LNCaP clone FGC (cell line): ENCODE measurements around the gene COMMD7.

Source experiments
- DNase-seq: peaks from one replicate; pipeline ENCODE4 v3.0.0-alpha.2; 2011; ENCODE audit warnings: low read depth
- H3K4me3 ChIP-seq: 2 replicates; pipeline ENCODE4 v1.5.1; 2011; ENCODE audit warnings: mild to moderate bottlenecking, low read depth, low read length, control low read depth
- TF ChIP-seq, protein P1 (sequence below): IDR thresholded peaks from 2 replicates; pipeline ENCODE4 v1.5.1; 2012; ENCODE audit warnings: mild to moderate bottlenecking; ENCODE audit not compliant: control insufficient read depth, insufficient read depth; ENCODE audit errors: extremely low read depth

Gene COMMD7

DNA sequence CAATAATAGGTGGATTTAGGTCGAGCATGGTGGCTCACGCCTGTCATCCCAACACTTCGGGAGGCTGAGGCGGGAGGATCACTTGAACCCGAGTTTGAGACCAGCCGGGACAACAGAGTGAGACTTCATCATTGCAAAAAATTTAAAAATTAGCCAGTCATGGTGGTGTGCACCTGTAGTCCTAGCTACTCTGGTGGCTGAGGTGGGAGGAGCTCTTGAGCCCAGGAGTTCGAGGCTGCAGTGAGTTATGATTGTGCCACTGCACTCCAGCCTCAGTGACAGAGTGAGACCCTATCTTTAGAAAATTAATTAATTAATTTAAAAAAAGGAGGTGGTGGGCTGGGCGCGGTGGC is 56.1 kb downstream of the COMMD7 start:
- TF ChIP-seq, protein P1, sequence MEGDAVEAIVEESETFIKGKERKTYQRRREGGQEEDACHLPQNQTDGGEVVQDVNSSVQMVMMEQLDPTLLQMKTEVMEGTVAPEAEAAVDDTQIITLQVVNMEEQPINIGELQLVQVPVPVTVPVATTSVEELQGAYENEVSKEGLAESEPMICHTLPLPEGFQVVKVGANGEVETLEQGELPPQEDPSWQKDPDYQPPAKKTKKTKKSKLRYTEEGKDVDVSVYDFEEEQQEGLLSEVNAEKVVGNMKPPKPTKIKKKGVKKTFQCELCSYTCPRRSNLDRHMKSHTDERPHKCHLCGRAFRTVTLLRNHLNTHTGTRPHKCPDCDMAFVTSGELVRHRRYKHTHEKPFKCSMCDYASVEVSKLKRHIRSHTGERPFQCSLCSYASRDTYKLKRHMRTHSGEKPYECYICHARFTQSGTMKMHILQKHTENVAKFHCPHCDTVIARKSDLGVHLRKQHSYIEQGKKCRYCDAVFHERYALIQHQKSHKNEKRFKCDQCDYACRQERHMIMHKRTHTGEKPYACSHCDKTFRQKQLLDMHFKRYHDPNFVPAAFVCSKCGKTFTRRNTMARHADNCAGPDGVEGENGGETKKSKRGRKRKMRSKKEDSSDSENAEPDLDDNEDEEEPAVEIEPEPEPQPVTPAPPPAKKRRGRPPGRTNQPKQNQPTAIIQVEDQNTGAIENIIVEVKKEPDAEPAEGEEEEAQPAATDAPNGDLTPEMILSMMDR, result no peak
- H3K4me3 ChIP-seq, result no peak overlapping the region
- no peak for DNase-seq

DNA sequence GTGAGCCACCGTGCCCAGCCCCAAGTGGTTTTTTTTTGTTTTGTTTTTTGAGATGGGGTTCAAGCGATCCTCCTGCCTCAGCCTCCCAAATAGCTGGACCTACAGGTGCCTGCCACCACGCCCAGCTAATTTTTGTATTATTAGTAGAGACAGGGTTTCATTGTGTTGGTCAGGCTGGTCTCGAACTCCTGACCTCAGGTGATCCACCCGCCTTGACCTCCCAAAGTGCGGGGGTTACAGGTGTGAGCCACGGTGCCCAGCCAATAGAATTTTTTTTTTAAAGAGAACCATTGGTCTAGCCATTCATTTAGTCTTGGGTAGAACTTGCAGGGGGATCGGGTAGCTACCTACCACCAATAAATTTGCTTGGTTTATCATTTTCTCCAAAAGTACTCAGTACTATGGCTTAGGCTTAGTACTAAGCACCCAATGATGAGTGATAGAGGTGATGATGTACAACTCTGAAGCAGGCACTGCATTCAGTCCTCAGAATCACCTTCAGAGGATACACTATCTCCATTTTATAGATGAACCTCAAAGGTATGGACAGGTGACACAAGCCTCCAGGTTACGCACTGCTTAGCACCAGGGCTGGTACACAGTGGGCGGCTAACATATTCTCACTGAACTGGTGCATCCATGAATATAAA is 56.6 kb downstream of the COMMD7 start:
- TF ChIP-seq, protein P1, result no peak
- no peak for DNase-seq
- no peak overlapping the region for H3K4me3 ChIP-seq

DNA sequence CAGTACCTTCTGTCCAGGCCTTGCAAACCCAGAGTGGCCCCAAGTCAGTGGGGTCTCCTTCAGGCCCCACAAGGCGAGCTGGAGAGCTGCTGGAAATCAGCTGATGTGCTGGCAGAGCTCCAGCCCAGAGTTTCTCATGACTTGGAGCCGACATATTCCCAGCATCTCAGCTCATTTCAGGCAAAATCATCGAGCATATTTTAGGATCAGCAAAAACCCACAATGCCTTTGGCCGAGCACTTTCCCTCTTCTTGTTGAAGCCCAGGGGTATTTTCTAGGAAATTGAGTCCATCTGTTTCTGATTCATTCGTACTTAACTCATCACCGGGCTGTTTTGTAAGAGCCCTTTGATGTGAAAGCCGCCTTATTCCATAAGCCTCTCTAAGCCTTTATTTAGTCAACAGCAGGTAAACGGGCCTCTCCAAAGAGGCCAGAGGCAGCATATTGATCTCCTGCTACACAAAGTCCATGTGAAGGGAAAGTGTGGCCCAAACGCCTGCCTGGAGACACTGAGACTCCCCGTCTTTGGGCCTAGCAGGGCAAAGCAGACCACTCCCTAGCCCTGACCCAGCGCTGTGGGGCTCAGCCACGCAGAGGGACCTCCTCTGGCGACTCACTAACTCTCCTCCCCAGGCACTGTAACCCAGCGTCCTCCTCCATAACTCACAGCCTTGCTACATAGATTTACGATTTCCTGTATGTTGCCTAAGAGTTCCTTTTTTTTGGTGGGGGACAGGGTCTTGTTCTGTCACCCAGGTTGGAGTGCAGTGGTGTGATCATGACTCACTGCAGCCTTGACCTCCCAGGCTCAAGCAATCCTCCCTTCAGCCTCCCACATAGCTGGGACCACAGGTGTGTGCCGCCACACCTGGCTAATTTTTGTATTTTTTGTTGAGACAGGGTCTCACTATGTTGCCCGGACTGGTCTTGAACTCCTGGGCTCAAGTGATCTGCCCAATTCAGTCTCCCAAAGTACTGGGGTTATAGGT is 57.4 kb downstream of the COMMD7 start:
- no peak for DNase-seq
- no peak overlapping the region for H3K4me3 ChIP-seq
- TF ChIP-seq, protein P1, result no peak

DNA sequence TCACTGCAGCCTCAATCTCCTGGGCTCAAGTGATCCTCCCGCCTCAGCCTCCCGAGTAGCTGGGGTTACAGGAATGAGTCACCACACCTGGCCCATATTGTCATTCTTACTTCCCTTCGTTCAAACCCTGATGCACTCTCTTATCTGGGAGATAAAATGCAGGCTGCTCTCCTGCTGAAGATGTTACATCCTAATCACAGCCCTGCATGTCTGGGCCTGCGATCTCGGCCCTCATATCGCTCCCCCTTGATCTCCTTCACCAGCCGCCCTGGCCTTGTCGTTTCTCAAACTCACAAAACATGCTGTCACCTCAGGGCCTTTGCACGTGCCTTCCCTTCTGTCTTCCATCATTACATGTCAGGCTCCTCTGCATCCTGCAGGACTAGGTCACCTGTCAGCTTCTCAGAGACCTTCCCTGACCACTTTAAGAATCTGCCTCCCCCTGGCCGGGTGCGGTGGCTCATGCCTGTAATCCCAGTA is 60.7 kb downstream of the COMMD7 start:
- no peak overlapping the region for H3K4me3 ChIP-seq
- TF ChIP-seq, protein P1, result no peak
- DNase-seq, result no peak

DNA sequence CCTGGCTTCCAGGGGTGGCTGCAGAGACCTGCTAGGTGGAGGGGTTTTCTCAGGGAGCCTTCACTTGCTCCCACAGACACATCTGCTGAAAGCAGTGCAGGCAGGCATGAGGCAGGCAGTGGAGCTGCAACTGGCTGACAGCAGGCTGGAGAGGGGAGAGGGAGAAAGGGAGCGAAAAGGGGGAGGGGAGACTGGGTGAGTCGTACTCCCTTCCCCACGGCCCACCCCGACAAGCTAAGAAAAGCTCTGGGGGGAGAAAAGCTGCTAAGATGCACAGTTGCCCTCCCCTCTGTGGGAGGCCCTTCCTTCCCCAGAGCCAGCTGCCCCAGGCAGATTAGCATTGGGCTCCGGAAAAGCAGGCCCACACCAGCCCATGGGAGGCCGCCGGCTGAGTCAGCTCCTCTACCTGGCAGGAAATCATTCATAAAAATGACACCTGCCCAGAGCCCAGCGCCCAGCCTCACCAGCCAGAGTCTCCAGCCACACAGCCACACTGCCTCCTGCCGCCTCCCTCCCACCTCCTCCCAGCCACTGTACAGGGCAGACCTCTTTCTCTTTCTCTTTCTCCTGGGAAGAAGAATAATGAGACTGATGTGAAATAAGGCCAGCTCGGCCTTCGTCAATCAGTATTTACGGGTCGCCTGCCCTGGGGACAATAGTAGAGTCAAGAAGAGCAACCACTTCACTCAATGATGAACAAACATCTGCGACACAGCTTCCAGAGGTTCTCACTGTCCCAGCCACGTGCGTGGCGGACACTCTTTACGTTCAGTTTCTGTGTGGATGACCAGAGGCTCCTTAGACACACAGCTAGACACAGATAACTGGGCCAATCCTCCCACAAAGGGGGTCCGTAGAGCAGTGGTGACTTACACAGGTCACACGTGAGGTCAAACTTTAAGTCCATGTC is 61.8 kb downstream of the COMMD7 start:
- DNase-seq, result no peak
- no peak overlapping the region for H3K4me3 ChIP-seq
- TF ChIP-seq, protein P1, result no peak

DNA sequence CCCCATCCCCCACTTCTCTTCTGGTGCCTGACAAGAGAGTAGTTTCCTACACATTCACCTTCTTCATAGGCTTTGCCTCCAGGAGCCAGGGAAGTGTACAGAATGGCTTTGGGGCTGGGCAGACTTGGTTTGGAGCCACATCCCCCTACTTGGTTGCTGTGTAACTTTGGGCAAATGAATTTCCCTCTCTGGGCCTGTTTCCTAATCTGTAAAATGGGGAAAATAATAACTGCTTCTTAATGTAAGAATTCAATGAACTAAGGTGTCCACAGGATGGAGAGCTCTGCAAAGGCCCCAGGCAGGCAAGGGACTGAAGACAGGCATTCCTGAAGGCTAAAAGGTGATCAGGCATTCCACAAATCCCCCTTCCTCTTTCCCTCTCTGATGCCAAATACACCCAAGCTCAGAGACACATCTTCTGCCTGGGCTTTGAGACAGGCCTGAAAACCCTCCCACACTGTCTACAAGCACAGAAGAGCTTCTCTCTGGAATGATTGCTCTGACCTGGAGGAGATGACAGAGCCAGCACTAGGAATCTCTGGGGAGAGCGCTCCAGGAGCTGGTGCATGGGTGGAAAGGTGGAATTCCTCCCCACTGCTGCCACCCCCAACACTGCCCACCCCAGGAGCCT is 62.6 kb downstream of the COMMD7 start:
- TF ChIP-seq, protein P1, result no peak
- DNase-seq, result no peak
- no peak overlapping the region for H3K4me3 ChIP-seq
